Measurements from ENCODE around the gene SORCS2.

SORCS2 gene

GRCh38 chr4:7654550-7655445 lies 462.5 kb downstream of the SORCS2 start:
- Histone ChIP-seq H3K9ac (ENCODE audit: low read depth, low read length) (no peak overlapping the region), H3K4me3 (ENCODE audit: low read depth, low read length) (no peak overlapping the region), H3K9me3 (ENCODE audit: control insufficient read depth, insufficient read depth, low read length) (no peaks in the 10 kb centered on the region), H3K4me1 (ENCODE audit: control insufficient read depth, insufficient read depth, low read length) (no peaks in the 10 kb centered on the region), H3K36me3 (ENCODE audit: control insufficient read depth, insufficient read depth, low read length) (no peaks in the 10 kb centered on the region), H3K27me3 (ENCODE audit: control insufficient read depth, insufficient read depth, low read length) (no peaks in the 10 kb centered on the region)

DNA sequence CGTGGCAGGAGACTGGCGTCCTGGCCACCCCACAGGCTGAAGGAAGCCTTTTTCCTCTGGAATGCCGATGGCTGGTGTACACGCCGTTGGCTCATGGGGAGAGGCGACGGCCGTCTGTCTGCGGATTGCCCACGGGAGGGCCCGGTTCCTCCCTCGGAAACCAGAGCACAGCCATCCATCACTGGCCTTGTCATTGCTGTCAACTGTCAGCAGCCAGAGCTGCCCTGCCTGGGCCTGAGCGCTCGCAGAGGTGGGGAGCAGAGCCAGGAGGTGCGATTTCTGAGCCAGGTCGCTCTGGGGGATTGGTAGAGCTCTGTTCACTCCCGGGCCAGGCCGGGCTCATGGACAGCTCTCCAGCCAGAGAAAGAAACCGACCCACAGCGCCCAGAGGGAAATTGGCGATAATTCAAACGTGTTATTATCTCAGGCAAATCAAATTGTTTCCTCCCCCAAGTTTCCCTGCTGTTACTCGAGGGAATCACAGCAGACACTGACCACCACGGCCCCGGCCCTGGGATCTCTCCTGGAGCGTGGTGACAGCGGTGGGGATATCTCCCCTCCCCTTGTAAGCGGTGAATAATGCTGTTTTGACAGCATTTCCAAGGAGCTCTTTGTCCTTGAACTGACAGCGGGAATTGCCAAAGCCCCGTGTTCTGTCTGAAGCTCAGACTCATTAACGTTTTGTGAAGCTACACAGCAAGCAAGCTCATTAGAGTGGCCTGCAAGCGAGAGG lies 463.3 kb downstream of the SORCS2 start:
- H3K4me1 ChIP-seq (ENCODE audit: control insufficient read depth, insufficient read depth, low read length), result no peaks in the 10 kb centered on the region
- H3K4me3 ChIP-seq (ENCODE audit: low read depth, low read length), result no peak overlapping the region
- H3K27me3 ChIP-seq (ENCODE audit: control insufficient read depth, insufficient read depth, low read length), result no peaks in the 10 kb centered on the region
- no peak overlapping the region for H3K9ac ChIP-seq (ENCODE audit: low read depth, low read length)
- no peaks in the 10 kb centered on the region for H3K9me3 ChIP-seq (ENCODE audit: control insufficient read depth, insufficient read depth, low read length)
- no peaks in the 10 kb centered on the region for H3K36me3 ChIP-seq (ENCODE audit: control insufficient read depth, insufficient read depth, low read length)

DNA sequence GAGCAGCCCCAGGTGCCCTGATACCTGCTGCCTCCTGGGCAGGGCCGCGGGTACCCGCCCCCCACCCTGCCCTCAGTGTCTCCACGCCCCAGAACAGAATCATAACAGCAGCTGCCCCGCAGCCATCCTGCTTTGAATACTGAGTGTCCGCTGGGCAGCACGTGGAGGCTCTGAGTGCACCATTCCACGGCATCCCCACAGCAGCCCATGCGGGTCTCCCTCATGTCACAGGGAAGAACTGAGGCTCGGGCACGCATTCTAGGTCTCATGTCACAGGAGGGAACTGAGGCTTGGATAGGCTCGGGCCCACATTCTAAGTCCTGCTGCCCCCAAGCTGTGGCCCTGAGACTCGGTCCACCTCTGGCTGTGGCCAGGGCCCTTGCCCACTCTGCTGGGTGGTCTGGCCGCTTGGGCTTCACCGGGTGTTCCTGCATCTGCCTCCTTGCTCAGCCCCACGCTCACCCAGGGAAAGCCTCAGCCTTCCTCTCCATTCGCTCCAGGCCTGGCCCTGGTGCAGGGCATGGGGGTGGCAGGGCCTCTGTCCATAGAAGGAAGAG lies 464.0 kb downstream of the SORCS2 start:
- Histone ChIP-seq H3K4me3 (ENCODE audit: low read depth, low read length) (no peak overlapping the region), H3K36me3 (ENCODE audit: control insufficient read depth, insufficient read depth, low read length) (no peaks in the 10 kb centered on the region), H3K9me3 (ENCODE audit: control insufficient read depth, insufficient read depth, low read length) (no peaks in the 10 kb centered on the region), H3K27me3 (ENCODE audit: control insufficient read depth, insufficient read depth, low read length) (no peaks in the 10 kb centered on the region), H3K4me1 (ENCODE audit: control insufficient read depth, insufficient read depth, low read length) (no peaks in the 10 kb centered on the region), H3K9ac (ENCODE audit: low read depth, low read length) (no peak overlapping the region)

GRCh38 chr4:7657545-7658297 lies 465.4 kb downstream of the SORCS2 start:
- Histone ChIP-seq H3K36me3 (ENCODE audit: control insufficient read depth, insufficient read depth, low read length) (no peaks in the 10 kb centered on the region), H3K4me3 (ENCODE audit: low read depth, low read length) (no peak overlapping the region), H3K4me1 (ENCODE audit: control insufficient read depth, insufficient read depth, low read length) (no peaks in the 10 kb centered on the region), H3K9ac (ENCODE audit: low read depth, low read length) (no peak overlapping the region), H3K27me3 (ENCODE audit: control insufficient read depth, insufficient read depth, low read length) (no peaks in the 10 kb centered on the region), H3K9me3 (ENCODE audit: control insufficient read depth, insufficient read depth, low read length) (no peaks in the 10 kb centered on the region)

GRCh38 chr4:7658341-7659204 lies 466.2 kb downstream of the SORCS2 start:
- Histone ChIP-seq H3K27me3 (ENCODE audit: control insufficient read depth, insufficient read depth, low read length) (no peaks in the 10 kb centered on the region), H3K9ac (ENCODE audit: low read depth, low read length) (no peak overlapping the region), H3K9me3 (ENCODE audit: control insufficient read depth, insufficient read depth, low read length) (no peaks in the 10 kb centered on the region), H3K4me3 (ENCODE audit: low read depth, low read length) (no peak overlapping the region), H3K36me3 (ENCODE audit: control insufficient read depth, insufficient read depth, low read length) (no peaks in the 10 kb centered on the region), H3K4me1 (ENCODE audit: control insufficient read depth, insufficient read depth, low read length) (no peaks in the 10 kb centered on the region)

DNA sequence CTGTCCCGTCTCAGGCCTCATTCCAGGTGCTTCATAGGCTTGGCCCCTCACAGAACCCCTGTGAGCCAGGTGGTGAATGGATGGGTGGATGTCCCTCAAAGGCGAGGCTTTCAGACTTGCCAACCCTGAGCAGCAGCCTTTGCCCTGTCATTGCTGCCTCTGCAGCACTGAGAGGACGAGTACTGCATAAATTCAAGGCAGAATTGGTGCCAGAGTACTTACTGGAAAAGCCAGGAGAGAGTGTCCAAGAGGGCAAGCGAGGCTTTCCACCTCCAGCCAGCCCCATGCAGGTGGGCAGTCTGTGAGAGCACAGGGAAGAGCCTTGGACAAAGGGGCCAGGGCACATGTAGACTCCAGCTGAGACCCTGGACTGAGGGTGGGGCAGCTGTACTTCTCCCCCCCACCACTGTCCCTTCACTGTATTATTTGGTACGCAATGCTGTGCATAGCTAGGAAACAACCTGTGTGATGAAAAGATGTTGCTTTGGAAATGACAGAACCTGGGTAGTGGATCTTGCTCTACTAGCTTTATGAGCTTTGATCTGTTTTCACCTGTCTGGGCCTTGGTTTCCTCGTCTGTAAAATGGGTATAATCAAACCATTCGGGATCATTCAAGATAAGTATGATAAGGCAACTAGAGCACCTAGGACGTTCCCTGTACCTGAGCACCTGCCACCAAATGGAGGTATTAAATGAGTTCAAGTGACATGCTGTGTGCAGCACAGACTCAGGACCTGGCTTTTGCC lies 467.3 kb downstream of the SORCS2 start:
- H3K27me3 ChIP-seq (ENCODE audit: control insufficient read depth, insufficient read depth, low read length), result no peaks in the 10 kb centered on the region
- H3K4me3 ChIP-seq (ENCODE audit: low read depth, low read length), result no peak overlapping the region
- H3K36me3 ChIP-seq (ENCODE audit: control insufficient read depth, insufficient read depth, low read length), result no peaks in the 10 kb centered on the region
- H3K4me1 ChIP-seq (ENCODE audit: control insufficient read depth, insufficient read depth, low read length), result no peaks in the 10 kb centered on the region
- H3K9me3 ChIP-seq (ENCODE audit: control insufficient read depth, insufficient read depth, low read length), result no peaks in the 10 kb centered on the region
- H3K9ac ChIP-seq (ENCODE audit: low read depth, low read length), result no peak overlapping the region

GRCh38 chr4:7660176-7661039 lies 468.1 kb downstream of the SORCS2 start:
- H3K9ac ChIP-seq (ENCODE audit: low read depth, low read length), result no peak overlapping the region
- H3K4me1 ChIP-seq (ENCODE audit: control insufficient read depth, insufficient read depth, low read length), result no peaks in the 10 kb centered on the region
- no peaks in the 10 kb centered on the region for H3K9me3 ChIP-seq (ENCODE audit: control insufficient read depth, insufficient read depth, low read length)
- no peaks in the 10 kb centered on the region for H3K27me3 ChIP-seq (ENCODE audit: control insufficient read depth, insufficient read depth, low read length)
- no peaks in the 10 kb centered on the region for H3K36me3 ChIP-seq (ENCODE audit: control insufficient read depth, insufficient read depth, low read length)
- no peak overlapping the region for H3K4me3 ChIP-seq (ENCODE audit: low read depth, low read length)

DNA sequence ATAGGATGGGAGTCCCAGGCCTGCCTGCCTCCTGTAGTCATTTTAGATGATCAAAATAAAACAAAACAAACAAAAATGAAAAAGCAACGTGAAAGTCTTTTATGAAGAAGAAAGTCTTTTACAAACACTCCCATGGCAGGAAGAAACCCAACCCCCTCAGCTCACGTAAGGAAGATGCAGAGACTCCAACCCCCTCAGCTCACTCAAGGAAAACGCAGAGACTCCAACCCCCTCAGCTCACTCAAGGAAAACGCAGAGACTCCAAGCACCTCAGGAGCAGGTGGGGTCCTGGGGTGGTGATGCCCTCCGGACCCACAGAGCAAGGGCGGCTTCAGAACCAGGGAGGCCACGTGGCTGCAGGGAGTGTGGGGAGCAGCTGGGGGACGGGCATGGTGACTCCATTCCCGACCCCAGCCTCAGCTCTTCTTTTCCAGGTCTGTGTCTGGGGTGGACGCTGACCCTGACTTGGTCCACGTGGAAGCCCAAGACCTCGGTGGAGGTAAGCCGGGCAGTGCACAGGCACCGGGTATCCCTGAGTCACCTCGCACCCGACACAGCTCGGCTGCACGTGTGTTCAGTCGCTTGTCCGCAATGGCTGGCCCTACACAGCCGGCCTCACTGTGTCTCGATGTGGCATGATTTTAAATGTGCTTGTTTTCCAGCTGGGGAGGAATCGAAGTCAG lies 468.9 kb downstream of the SORCS2 start:
- H3K4me1 ChIP-seq (ENCODE audit: control insufficient read depth, insufficient read depth, low read length), result no peaks in the 10 kb centered on the region

GRCh38 chr4:7661846-7662506 lies 469.6 kb downstream of the SORCS2 start:
- Histone ChIP-seq H3K4me1 (ENCODE audit: control insufficient read depth, insufficient read depth, low read length) (no peaks in the 10 kb centered on the region), H3K27me3 (ENCODE audit: control insufficient read depth, insufficient read depth, low read length) (no peaks in the 10 kb centered on the region), H3K36me3 (ENCODE audit: control insufficient read depth, insufficient read depth, low read length) (no peaks in the 10 kb centered on the region), H3K4me3 (ENCODE audit: low read depth, low read length) (no peak overlapping the region), H3K9ac (ENCODE audit: low read depth, low read length) (no peak overlapping the region), H3K9me3 (ENCODE audit: control insufficient read depth, insufficient read depth, low read length) (no peaks in the 10 kb centered on the region)

More for the DNA sequence above, 468.9 kb downstream of the SORCS2 start:
- H3K36me3 ChIP-seq (ENCODE audit: control insufficient read depth, insufficient read depth, low read length), result no peaks in the 10 kb centered on the region
- H3K9me3 ChIP-seq (ENCODE audit: control insufficient read depth, insufficient read depth, low read length), result no peaks in the 10 kb centered on the region
- H3K9ac ChIP-seq (ENCODE audit: low read depth, low read length), result no peak overlapping the region
- H3K27me3 ChIP-seq (ENCODE audit: control insufficient read depth, insufficient read depth, low read length), result no peaks in the 10 kb centered on the region
- no peak overlapping the region for H3K4me3 ChIP-seq (ENCODE audit: low read depth, low read length)

All from iPS-15b (cell line).